K562 (cell line): ENCODE results near the gene TBP. TPM values are rescaled to one million over a fixed set of nuclear protein-coding genes. Genes with fewer than 3 reads are reported as not detected.

Source experiments
- ATAC-seq: fragments of 200-7000 bp; cut with Tn5 transposase; 3 replicates; pipeline ENCODE4 v1.9.1; 2020; ENCODE audit warnings: moderate library complexity
- BruUV-seq: library from RNA; stranded (reverse); fragments of 400-500 nt; replicated peaks from 2 replicates; lab custom pipeline; 2021; lab: Mats Ljungman, UMichigan
- CTCF ChIA-PET: fragments of 300-600 bp; formaldehyde crosslinking; extraction: SDS; loops from one replicate; lab custom pipeline; 2021; ENCODE audit warnings: low intra/inter-chr PET ratio; lab: Yijun Ruan, JAX
- POLR2A ChIA-PET: fragments of 300-600, 350-650 bp; sonication (Branson Sonifier 250); formaldehyde crosslinking; extraction: SDS; loops from one replicate; lab custom pipeline; 2021; ENCODE audit warnings: antibody characterized with exemption, inconsistent platforms; lab: Yijun Ruan, JAX
- DNase-seq, 4 experiments: peaks; one replicate each; pipeline versions ENCODE4 v3.0.0 to v3.0.0-alpha.2; 2011 to 2018; ENCODE audit warnings: low spot score in 3 of 4, mixed read lengths in 3 of 4; ENCODE audit errors: extremely low read depth in 1 of 4
- FAIRE-seq: peaks from 2 replicates; lab custom pipeline; 2011; peaks lifted over from hg19 to GRCh38; lab: Jason Lieb, UNC
- H2AFZ ChIP-seq: 2 replicates; pipeline ENCODE4 v1.6.0; 2011; ENCODE audit warnings: low read depth, low read length, control low read depth, inconsistent platforms
- H3K27ac ChIP-seq: fragments of 200-600 bp; 3 replicates; pipeline ENCODE4 v1.8.0; 2011; ENCODE audit warnings: low read depth, mild to moderate bottlenecking, control low read depth, inconsistent platforms, low read length, moderate library complexity, mixed read lengths; ENCODE audit errors: extremely low read depth
- H3K27me3 ChIP-seq, 2 experiments: fragments of 300-600 bp in 1 of 2; 2 replicates in 1 of 2; 3 replicates in 1 of 2; pipeline versions ENCODE4 v1.6.0 to v1.8.0; 2011; ENCODE audit warnings: inconsistent platforms in 2 of 2, low read length in 2 of 2, mild to moderate bottlenecking in 1 of 2, mixed read lengths in 1 of 2, moderate library complexity in 1 of 2; ENCODE audit not compliant: control insufficient read depth in 2 of 2, insufficient read depth in 2 of 2
- H3K36me3 ChIP-seq: fragments of 300-600 bp; 3 replicates; pipeline ENCODE4 v1.8.0; 2011; ENCODE audit warnings: mild to moderate bottlenecking, low read length, inconsistent platforms; ENCODE audit not compliant: control insufficient read depth, insufficient read depth
- H3K4me1 ChIP-seq, 2 experiments: fragments of 200-600 bp in 1 of 2; replicated peaks in 1 of 2; 2 replicates in 1 of 2; 3 replicates in 1 of 2; pipeline versions ENCODE4 v1.5.1 to v1.8.0; 2011; ENCODE audit warnings: inconsistent platforms in 2 of 2, low read length in 2 of 2, mild to moderate bottlenecking in 1 of 2, mixed read lengths in 1 of 2, moderate library complexity in 1 of 2; ENCODE audit not compliant: control insufficient read depth in 2 of 2, insufficient read depth in 2 of 2
- H3K4me2 ChIP-seq: 2 replicates; pipeline ENCODE4 v1.6.1; 2011; ENCODE audit warnings: low read length, control low read depth, inconsistent platforms, mixed read lengths; ENCODE audit not compliant: insufficient read depth
- H3K4me3 ChIP-seq: fragments of 200-600 bp; sonication (generic), shearing (Covaris generic); 2 replicates; pipeline ENCODE4 v1.5.1; 2016; ENCODE audit warnings: control low read depth, inconsistent platforms
- H3K79me2 ChIP-seq: fragments of 200-600 bp; 3 replicates; pipeline ENCODE4 v1.8.0; 2011; ENCODE audit warnings: low read length, inconsistent platforms; ENCODE audit not compliant: control insufficient read depth, insufficient read depth
- H3K9ac ChIP-seq, 2 experiments: 2 replicates each; pipeline versions ENCODE4 v1.6.0 to v1.6.1; 2011; ENCODE audit warnings: low read depth in 2 of 2, low read length in 2 of 2, control low read depth in 1 of 2, inconsistent platforms in 1 of 2, mild to moderate bottlenecking in 1 of 2, mixed read lengths in 1 of 2; ENCODE audit not compliant: insufficient read depth in 1 of 2
- H3K9me1 ChIP-seq: one replicate; pipeline ENCODE4 v1.6.0; 2011; ENCODE audit warnings: inconsistent platforms, mild to moderate bottlenecking, low read length, moderate library complexity; ENCODE audit not compliant: control insufficient read depth, insufficient read depth
- H3K9me3 ChIP-seq: replicated peaks from 2 replicates; pipeline ENCODE4 v1.5.1; 2011; ENCODE audit warnings: low read depth, low read length, inconsistent platforms; ENCODE audit not compliant: control insufficient read depth, insufficient read depth
- H4K20me1 ChIP-seq: replicated peaks from 2 replicates; pipeline ENCODE4 v1.6.1; 2011; ENCODE audit warnings: low read length, inconsistent platforms, mixed read lengths; ENCODE audit not compliant: control insufficient read depth, insufficient read depth
- FOXA3 ChIP-seq, 2 experiments: fragments of 450-650 bp in 1 of 2; sonication (generic) in 1 of 2; formaldehyde crosslinking; IDR thresholded peaks in 1 of 2; conservative IDR thresholded peaks in 1 of 2; 2 replicates each; pipeline versions ENCODE4 v1.4.0 to v1.8.0; 2020 to 2022; ENCODE audit warnings: mild to moderate bottlenecking in 2 of 2, missing genetic modification reagents in 1 of 2
- PBX2 ChIP-seq, 2 experiments: IDR thresholded peaks in 1 of 2; conservative IDR thresholded peaks in 1 of 2; 2 replicates each; pipeline ENCODE4 v1.6.1; 2016; ENCODE audit warnings: low read depth in 2 of 2, mild to moderate bottlenecking in 1 of 2, missing compliant biosample characterization in 1 of 2, missing genetic modification characterization in 1 of 2, moderate library complexity in 1 of 2
- SRSF9 ChIP-seq: fragments of 200-400 bp; formaldehyde crosslinking; IDR thresholded peaks from 2 replicates; pipeline ENCODE4 v1.6.1; 2017; ENCODE audit warnings: low read depth, low read length, borderline replicate concordance
- TFE3 ChIP-seq: fragments of 450-650 bp; formaldehyde crosslinking; IDR thresholded peaks from 2 replicates; pipeline ENCODE4 v1.4.0; 2020; ENCODE audit warnings: mild to moderate bottlenecking, mixed read lengths
- WGBS: fragments of 100-300 bp; shearing (Covaris generic); methylation state at CpG from one replicate; pipeline ENCODE4 v1.1.6; 2016; ENCODE audit warnings: low coverage, mixed read lengths; ENCODE audit not compliant: insufficient coverage; ENCODE audit errors: missing lambda C conversion rate; 5-methylcytosine and 5-hydroxymethylcytosine counted together
- in situ Hi-C: fragments of 300-500 bp; cut with MboI; formaldehyde crosslinking; loops from 4 replicates; pipeline ENCODE4 v1.15.0; 2018; ENCODE audit warnings: inconsistent platforms, mixed read lengths
- intact Hi-C: fragments of 100-400 bp; cut with micrococcal nuclease; formaldehyde crosslinking; loops from 2 replicates; pipeline ENCODE4 v1.14.2; 2022
- polyA plus RNA-seq, 8 experiments: library from polyadenylated mRNA; depleted of rRNA in 4 of 8; stranded (reverse) in 5 of 8; unstranded in 3 of 8; fragments of >200 nt; fragmentation: Nextera tagmentation in 2 of 8; fragmentation: Illumina TruSeq in 1 of 8; extraction: Ambion mirVana in 2 of 8; extraction: Trizol in 1 of 8; gene quantifications; 2 replicates each; pipeline versions ENCODE4 v1.2.1 to v1.2.3, GENCODE V29; 2011 to 2014; ENCODE audit warnings: inconsistent platforms in 1 of 8, missing spikeins in 1 of 8
- total RNA-seq, 7 experiments: library from RNA; depleted of rRNA in 6 of 7; stranded (reverse); fragments of >200 nt in 6 of 7; fragmentation: Illumina TruSeq in 2 of 7; extraction: Trizol in 2 of 7; gene quantifications; 2 replicates each; pipeline versions ENCODE4 v1.2.1 to v1.2.3, GENCODE V29; 2011 to 2021; ENCODE audit warnings: low replicate concordance in 1 of 7

TBP gene
- total and polyA plus RNA-seq, 9 of the 15 experiments (the other 6 are each of a cell fraction or from before 2014, with no cell fraction given) = 28.5 to 86.1 (median 39.5) TPM

DNA sequence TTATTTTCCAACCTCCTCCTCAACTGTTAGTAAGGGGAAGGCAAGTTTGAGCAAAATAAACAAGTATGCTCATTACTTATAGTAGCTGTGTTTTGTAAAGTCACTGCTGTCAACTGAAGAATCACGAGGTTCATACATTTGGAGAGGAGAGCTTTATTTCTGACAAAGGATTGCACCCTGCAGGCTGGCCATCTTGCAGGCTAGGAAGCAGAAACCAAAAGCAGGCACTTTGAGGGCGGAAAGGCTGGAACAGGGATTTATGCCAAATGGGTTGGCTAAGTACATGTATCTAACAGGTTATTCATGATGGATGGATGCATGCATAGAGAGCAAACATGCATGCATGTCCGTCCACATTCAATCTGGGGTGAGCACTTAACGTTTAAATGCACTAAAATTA is 47.7 kb upstream of the TBP start:
- in situ Hi-C loops = no loop called here
- Histone ChIP-seq H3K9ac (no peak overlapping the region), H3K4me3 (no peak overlapping the region), H3K9me1 (no peaks in the 10 kb centered on the region), H2AFZ (peak overlapping the region; percentile 53; the same call in 1 of the 2 replicates), H3K36me3 (no peaks in the 10 kb centered on the region), H3K4me1 (peaks cover 0 to 4% of the 10 kb centered on the region in 2 experiments; a peak in 2 of 5 replicates), H3K79me2 (no peaks in the 10 kb centered on the region), H4K20me1 (no peaks in the 10 kb centered on the region), H3K4me2 (peak overlapping the region; percentile 26; the same call in 1 of the 2 replicates), H3K9me3 (no peaks in the 10 kb centered on the region), H3K27ac (no peak overlapping the region), H3K27me3 (peaks cover 9 to 21% of the 10 kb centered on the region in 2 experiments; a peak in 3 of 5 replicates)
- DNase-seq = no peak
- 2% methylated on average over 4 of the region's 4 CpGs for WGBS
- ATAC-seq = no peak; the same call in 2 of the 3 replicates
- intact Hi-C loops = no loop called here
- POLR2A ChIA-PET = interaction anchor here (0.9 kb wide), 1 partner anchor 10 kb away, joined by 3 read pairs; no protein-coding TSS in a partner anchor
- CTCF ChIA-PET = no interaction called here
- BruUV-seq = no TSS peak
- no peak for FAIRE-seq
- TF ChIP-seq TFE3 (peak; percentile 18; the same call in 1 of the 2 replicates), PBX2 (CRISPR knock-in tag; IDR thresholded peaks at IDR 0.05; ENCODE audit: low read depth) (no peak), PBX2 (tag; conservative IDR thresholded peaks at IDR 0.05; ENCODE audit: low read depth) (0 out of 2 replicates have a peak, but pooled peaks have one; percentile 29), SRSF9 (no peak), FOXA3 (CRISPR knock-in tag; conservative IDR thresholded peaks at IDR 0.05 in 1 of 2, IDR thresholded peaks at IDR 0.05 in 1 of 2) (peak in 1 of 2 experiments; percentile 27; a peak in 1 of 4 replicates)
